SH-SY5Y (cell line): ENCODE measurements around the gene MSI2.

Experiments used
- GATA2 ChIP-seq: IDR thresholded peaks from 2 replicates; pipeline ENCODE4 v1.6.1; 2011; ENCODE audit warnings: mild to moderate bottlenecking, low read depth, low read length
- GATA3 ChIP-seq: IDR thresholded peaks from 2 replicates; pipeline ENCODE4 v1.6.1; 2011; ENCODE audit warnings: low read depth, mild to moderate bottlenecking, low read length, moderate library complexity

DNA sequence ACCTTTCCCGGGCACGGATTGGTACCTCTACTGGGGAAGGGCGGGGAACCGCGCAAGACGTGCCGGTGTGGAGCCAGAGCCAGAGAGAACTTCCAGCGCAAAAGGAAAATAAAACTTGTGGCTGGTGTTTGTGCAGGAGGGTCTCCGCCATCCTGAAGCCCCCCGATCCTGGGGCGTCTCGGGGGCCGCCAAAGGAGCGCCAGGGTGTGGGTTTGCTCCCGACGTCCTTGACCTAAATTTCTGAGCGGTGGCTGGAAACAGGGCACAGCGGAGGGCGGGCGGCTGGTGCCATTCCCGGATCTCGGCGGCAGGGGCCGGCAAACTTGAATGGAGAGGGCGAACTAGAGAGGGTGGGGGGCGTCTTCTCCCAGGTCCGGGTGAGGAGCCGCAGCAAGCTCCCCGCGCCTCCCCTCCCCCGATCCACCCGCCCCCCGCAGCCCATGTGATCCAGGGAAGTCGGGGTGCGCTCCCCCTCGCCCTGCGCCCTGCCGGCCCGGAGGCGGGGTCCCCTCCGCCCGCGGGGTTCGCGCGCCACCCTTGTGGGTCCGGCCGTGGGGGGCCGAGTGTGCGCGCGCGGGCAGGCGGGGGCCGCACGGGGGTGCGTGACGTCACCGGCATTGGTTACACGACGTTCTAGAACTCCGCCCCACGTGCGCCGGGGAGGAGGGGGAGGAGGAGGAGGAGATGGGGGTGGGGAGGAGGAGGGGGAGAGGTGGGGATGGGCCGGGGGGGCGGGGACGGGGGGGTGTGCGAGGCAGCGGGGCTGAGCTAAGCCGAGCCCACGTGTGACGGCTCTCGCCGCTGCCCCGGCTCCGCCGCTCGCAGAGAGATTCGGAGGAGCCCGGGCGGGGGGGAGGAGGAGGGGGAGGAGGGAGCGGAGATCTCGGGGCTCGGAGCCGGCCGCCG is at the start of gene MSI2:
- TF ChIP-seq GATA2 (no peak), GATA3 (no peak)
